KMS-11 (cell line): ENCODE measurements around the gene SORCS2.

Experiments used
- H2AFZ ChIP-seq: fragments of 200-600 bp; sonication (generic); 2 replicates; pipeline ENCODE4 v1.6.1; 2016; ENCODE audit warnings: antibody characterized with exemption, mixed run types, low read depth
- H3K27ac ChIP-seq: fragments of 200-600 bp; sonication (generic); 2 replicates; pipeline ENCODE4 v1.6.1; 2016; ENCODE audit warnings: mild to moderate bottlenecking, mixed run types
- H3K27me3 ChIP-seq: fragments of 200-600 bp; sonication (generic); 2 replicates; pipeline ENCODE4 v1.6.1; 2017; ENCODE audit warnings: mild to moderate bottlenecking, low read depth, mixed run types, moderate library complexity; ENCODE audit not compliant: insufficient read depth
- H3K36me3 ChIP-seq: fragments of 200-600 bp; sonication (generic); 2 replicates; pipeline ENCODE4 v1.6.1; 2017; ENCODE audit warnings: mild to moderate bottlenecking, mixed run types; ENCODE audit not compliant: insufficient read depth
- H3K4me1 ChIP-seq: fragments of 200-600 bp; sonication (generic); 2 replicates; pipeline ENCODE4 v1.6.1; 2016; ENCODE audit warnings: mild to moderate bottlenecking, low read depth, mixed run types; ENCODE audit not compliant: poor library complexity, severe bottlenecking
- H3K4me2 ChIP-seq: fragments of 200-600 bp; sonication (generic); 2 replicates; pipeline ENCODE4 v1.7.0; 2016; ENCODE audit warnings: mild to moderate bottlenecking, mixed run types
- H3K4me3 ChIP-seq: fragments of 200-600 bp; sonication (generic); IDR thresholded peaks from 2 replicates; pipeline ENCODE4 v1.6.1; 2017; ENCODE audit warnings: low read depth, low read length, mixed read lengths; ENCODE audit not compliant: insufficient read depth
- H3K79me2 ChIP-seq: fragments of 200-600 bp; sonication (generic); 2 replicates; pipeline ENCODE4 v1.6.1; 2016; ENCODE audit warnings: low read depth, mixed run types; ENCODE audit not compliant: insufficient read depth
- H3K9ac ChIP-seq: fragments of 200-600 bp; sonication (generic); 2 replicates; pipeline ENCODE4 v1.6.1; 2016; ENCODE audit warnings: mild to moderate bottlenecking, mixed run types
- H4K20me1 ChIP-seq: fragments of 200-600 bp; sonication (generic); 2 replicates; pipeline ENCODE4 v1.6.1; 2016; ENCODE audit warnings: mild to moderate bottlenecking, mixed run types; ENCODE audit not compliant: insufficient read depth
- TF ChIP-seq, protein P1 (sequence below): fragments of 200-600 bp; sonication (generic); conservative IDR thresholded peaks from 2 replicates; pipeline ENCODE4 v1.6.1; 2017; ENCODE audit warnings: low read depth, mild to moderate bottlenecking, antibody characterized with exemption, low read length, moderate library complexity, mixed read lengths

Gene SORCS2

GRCh38 chr4:7705062-7705461 is 512.7 kb downstream of the SORCS2 start:
- no peak overlapping the region for H3K4me3 ChIP-seq
- TF ChIP-seq, protein P1, sequence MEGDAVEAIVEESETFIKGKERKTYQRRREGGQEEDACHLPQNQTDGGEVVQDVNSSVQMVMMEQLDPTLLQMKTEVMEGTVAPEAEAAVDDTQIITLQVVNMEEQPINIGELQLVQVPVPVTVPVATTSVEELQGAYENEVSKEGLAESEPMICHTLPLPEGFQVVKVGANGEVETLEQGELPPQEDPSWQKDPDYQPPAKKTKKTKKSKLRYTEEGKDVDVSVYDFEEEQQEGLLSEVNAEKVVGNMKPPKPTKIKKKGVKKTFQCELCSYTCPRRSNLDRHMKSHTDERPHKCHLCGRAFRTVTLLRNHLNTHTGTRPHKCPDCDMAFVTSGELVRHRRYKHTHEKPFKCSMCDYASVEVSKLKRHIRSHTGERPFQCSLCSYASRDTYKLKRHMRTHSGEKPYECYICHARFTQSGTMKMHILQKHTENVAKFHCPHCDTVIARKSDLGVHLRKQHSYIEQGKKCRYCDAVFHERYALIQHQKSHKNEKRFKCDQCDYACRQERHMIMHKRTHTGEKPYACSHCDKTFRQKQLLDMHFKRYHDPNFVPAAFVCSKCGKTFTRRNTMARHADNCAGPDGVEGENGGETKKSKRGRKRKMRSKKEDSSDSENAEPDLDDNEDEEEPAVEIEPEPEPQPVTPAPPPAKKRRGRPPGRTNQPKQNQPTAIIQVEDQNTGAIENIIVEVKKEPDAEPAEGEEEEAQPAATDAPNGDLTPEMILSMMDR: no peak
- no peak overlapping the region for H2AFZ ChIP-seq
- no peak overlapping the region for H3K9ac ChIP-seq
- H3K27ac ChIP-seq: no peak overlapping the region
- H4K20me1 ChIP-seq: no peaks in the 10 kb centered on the region
- H3K4me2 ChIP-seq: no peak overlapping the region
- H3K36me3 ChIP-seq: no peaks in the 10 kb centered on the region
- H3K79me2 ChIP-seq: no peaks in the 10 kb centered on the region
- H3K27me3 ChIP-seq: no peaks in the 10 kb centered on the region; the same call in 1 of the 2 replicates
- no peaks in the 10 kb centered on the region for H3K4me1 ChIP-seq

DNA sequence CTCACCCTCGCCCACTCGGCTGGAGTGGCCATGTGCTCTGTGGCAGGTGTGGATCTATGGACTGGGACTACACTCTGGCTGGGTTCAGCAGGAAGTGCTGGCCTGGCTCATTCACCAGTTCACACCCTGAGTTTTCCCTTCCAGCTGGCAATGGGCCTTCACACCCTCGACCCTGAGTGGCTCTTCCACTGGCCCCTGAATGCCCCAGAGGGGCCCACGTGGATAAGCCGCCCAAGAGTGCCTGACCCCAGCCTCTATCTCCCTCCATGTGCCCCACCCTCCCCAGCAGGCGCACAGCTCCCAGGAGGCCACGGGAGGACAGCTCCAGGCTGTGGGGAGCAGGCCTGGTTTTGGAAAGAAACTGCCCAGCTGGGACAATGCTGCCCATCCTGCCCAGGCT is 513.3 kb downstream of the SORCS2 start:
- H3K27ac ChIP-seq: no peak overlapping the region
- TF ChIP-seq, protein P1: no peak
- H4K20me1 ChIP-seq: no peaks in the 10 kb centered on the region

GRCh38 chr4:7708238-7708637 is 515.9 kb downstream of the SORCS2 start:
- Histone ChIP-seq H3K4me1 (no peaks in the 10 kb centered on the region), H3K36me3 (no peaks in the 10 kb centered on the region), H3K27ac (no peak overlapping the region), H3K4me3 (no peak overlapping the region), H3K27me3 (no peaks in the 10 kb centered on the region; the same call in 1 of the 2 replicates), H3K79me2 (no peaks in the 10 kb centered on the region), H3K9ac (no peak overlapping the region), H2AFZ (no peak overlapping the region), H3K4me2 (no peak overlapping the region), H4K20me1 (no peaks in the 10 kb centered on the region)
- TF ChIP-seq, protein P1: no peak

More for the DNA sequence above, 513.3 kb downstream of the SORCS2 start:
- no peak overlapping the region for H3K4me3 ChIP-seq
- H3K79me2 ChIP-seq: no peaks in the 10 kb centered on the region
- H2AFZ ChIP-seq: no peak overlapping the region
- H3K4me1 ChIP-seq: no peaks in the 10 kb centered on the region
- no peak overlapping the region for H3K9ac ChIP-seq
- no peaks in the 10 kb centered on the region for H3K36me3 ChIP-seq
- no peaks in the 10 kb centered on the region; the same call in 1 of the 2 replicates for H3K27me3 ChIP-seq
- no peak overlapping the region for H3K4me2 ChIP-seq

DNA sequence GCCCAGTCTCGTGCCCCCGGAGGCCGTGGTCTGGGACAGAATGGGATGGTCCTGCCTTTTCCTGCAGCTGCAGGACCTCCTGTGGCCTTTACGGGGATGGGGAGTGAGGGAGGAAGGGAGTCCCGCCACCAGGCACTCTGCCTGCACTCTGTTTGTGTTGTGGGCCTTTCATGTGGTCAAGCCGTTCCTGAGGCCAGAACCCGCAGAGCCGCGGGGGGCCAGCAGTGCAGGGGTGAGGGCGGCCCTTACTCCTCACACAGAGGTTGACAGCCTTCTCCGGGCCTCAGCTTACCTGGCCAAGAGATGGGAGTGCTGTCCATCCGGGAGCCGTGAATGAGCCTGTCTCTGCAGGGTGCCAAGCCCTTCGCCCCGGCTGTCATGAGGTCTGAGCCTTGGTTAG is 516.6 kb downstream of the SORCS2 start:
- no peak overlapping the region for H3K27ac ChIP-seq
- no peaks in the 10 kb centered on the region for H4K20me1 ChIP-seq
- no peak overlapping the region for H3K4me2 ChIP-seq
- H3K79me2 ChIP-seq: no peaks in the 10 kb centered on the region
- H3K4me3 ChIP-seq: no peak overlapping the region
- TF ChIP-seq, protein P1: no peak
- no peaks in the 10 kb centered on the region; the same call in 1 of the 2 replicates for H3K27me3 ChIP-seq
- H3K4me1 ChIP-seq: no peaks in the 10 kb centered on the region
- no peaks in the 10 kb centered on the region for H3K36me3 ChIP-seq
- H2AFZ ChIP-seq: no peak overlapping the region
- no peak overlapping the region for H3K9ac ChIP-seq
